IPS-11a (cell line): Measurements from ENCODE around the gene PPP2R3B.
"Not testable (repeated sequence)": the region's sequence is repeated elsewhere in the genome, so short reads cannot be mapped to it uniquely, and the experiment has no call there.

Experiments used
- H3K4me3 ChIP-seq: one replicate; pipeline ENCODE4 v1.5.1; 2013; ENCODE audit warnings: low read depth, low read length, control low read depth

Gene PPP2R3B

GRCh38 chrX:353566-354535, 32.9 kb downstream of the PPP2R3B start:
- no peak overlapping the region for H3K4me3 ChIP-seq

GRCh38 chrX:352582-353314, 34.0 kb downstream of the PPP2R3B start:
- H3K4me3 ChIP-seq = no peak overlapping the region

- H3K4me3 ChIP-seq = no peak overlapping the region
Measured at GRCh38 chrX:352181-352580, 34.5 kb downstream of the PPP2R3B start.

GRCh38 chrX:351736-352135, 35.0 kb downstream of the PPP2R3B start:
- H3K4me3 ChIP-seq = no peak overlapping the region

GRCh38 chrX:351324-351641, 35.4 kb downstream of the PPP2R3B start:
- H3K4me3 ChIP-seq = not testable (repeated sequence)

GRCh38 chrX:350534-351323, 36.0 kb downstream of the PPP2R3B start:
- no peak overlapping the region for H3K4me3 ChIP-seq

GRCh38 chrX:350148-350533, 36.6 kb downstream of the PPP2R3B start:
- H3K4me3 ChIP-seq = no peak overlapping the region

- no peak overlapping the region for H3K4me3 ChIP-seq
Measured at GRCh38 chrX:349702-350101, 37.0 kb downstream of the PPP2R3B start.

- H3K4me3 ChIP-seq = no peak overlapping the region
Measured at GRCh38 chrX:349196-349595, 37.5 kb downstream of the PPP2R3B start.

GRCh38 chrX:348461-349117, 38.1 kb downstream of the PPP2R3B start:
- no peak overlapping the region for H3K4me3 ChIP-seq

- no peak overlapping the region for H3K4me3 ChIP-seq
Measured at GRCh38 chrX:347351-348117, 39.2 kb downstream of the PPP2R3B start.

- H3K4me3 ChIP-seq = no peak overlapping the region
Measured at GRCh38 chrX:346034-346813, 40.5 kb downstream of the PPP2R3B start.

GRCh38 chrX:345020-345925, 41.4 kb downstream of the PPP2R3B start:
- H3K4me3 ChIP-seq = no peak overlapping the region

GRCh38 chrX:344371-344901, 42.3 kb downstream of the PPP2R3B start:
- H3K4me3 ChIP-seq = no peak overlapping the region

GRCh38 chrX:341541-342101, 45.1 kb downstream of the PPP2R3B start:
- no peak overlapping the region for H3K4me3 ChIP-seq

GRCh38 chrX:340641-341423, 45.9 kb downstream of the PPP2R3B start:
- no peak overlapping the region for H3K4me3 ChIP-seq

GRCh38 chrX:340121-340520, 46.6 kb downstream of the PPP2R3B start:
- H3K4me3 ChIP-seq = no peak overlapping the region
